GM12865 (cell line): Measurements from ENCODE around the gene PYCR2.

Experiments
- DNase-seq: peaks from one replicate; pipeline ENCODE4 v3.0.0; 2010; ENCODE audit warnings: low read depth
- H3K4me3 ChIP-seq: 2 replicates; pipeline ENCODE4 v1.5.1; 2011; ENCODE audit warnings: mild to moderate bottlenecking, low read depth, low read length, control low read depth
- CTCF ChIP-seq: IDR thresholded peaks from 2 replicates; pipeline ENCODE4 v1.5.1; 2011; ENCODE audit warnings: low read length, control low read depth, low read depth, inconsistent platforms; ENCODE audit not compliant: insufficient read depth; ENCODE audit errors: missing control alignments

The PYCR2 gene

GRCh38 chr1:225917536-225917935 is 6.5 kb downstream of the PYCR2 start:
- no peak for DNase-seq
- TF ChIP-seq CTCF, result no peak

GRCh38 chr1:225917101-225917500 is 6.9 kb downstream of the PYCR2 start:
- DNase-seq, result no peak
- H3K4me3 ChIP-seq, result no peak overlapping the region
- TF ChIP-seq CTCF, result no peak

More at GRCh38 chr1:225917536-225917935, 6.5 kb downstream of the PYCR2 start:
- no peak overlapping the region for H3K4me3 ChIP-seq

GRCh38 chr1:225915538-225915991 is 8.5 kb downstream of the PYCR2 start:
- no peak overlapping the region for H3K4me3 ChIP-seq
- DNase-seq, result no peak
- no peak for TF ChIP-seq CTCF

- no peak overlapping the region for H3K4me3 ChIP-seq
- no peak for DNase-seq
- TF ChIP-seq CTCF, result no peak
These were observed 9.1 kb downstream of the PYCR2 start for GRCh38 chr1:225914947-225915346.

GRCh38 chr1:225914391-225914790 is 9.7 kb downstream of the PYCR2 start:
- no peak for DNase-seq
- no peak overlapping the region for H3K4me3 ChIP-seq
- no peak for TF ChIP-seq CTCF

GRCh38 chr1:225911191-225912130 is 12.6 kb downstream of the PYCR2 start:
- peak; percentile 72 for DNase-seq
- TF ChIP-seq CTCF, result peak; percentile 85
- H3K4me3 ChIP-seq, result no peak overlapping the region
